Tibial nerve (tissue), 4 donors: ENCODE data around the gene RALGAPB.

Experiments used
- EP300 ChIP-seq, 2 donors: sonication (generic); formaldehyde crosslinking; IDR thresholded peaks; one replicate each; pipeline ENCODE4 v1.6.1; 2017; ENCODE audit warnings: antibody characterized with exemption in 2 of 2, mild to moderate bottlenecking in 1 of 2
- POLR2A ChIP-seq, 2 donors: fragments of 450-650 bp; IDR thresholded peaks; one replicate each; pipeline ENCODE4 v1.6.1; 2017; ENCODE audit warnings: antibody characterized with exemption in 2 of 2, mild to moderate bottlenecking in 2 of 2, moderate library complexity in 2 of 2
- TF ChIP-seq, protein P1 (sequence below), 5 experiments: fragments of 200-600 bp in 3 of 5; fragments of 450-650 bp in 2 of 5; sonication (generic) in 3 of 5; IDR thresholded peaks; one replicate each; pipeline ENCODE4 v1.5.1; 2016 to 2019; ENCODE audit warnings: antibody characterized with exemption in 5 of 5, mild to moderate bottlenecking in 3 of 5, moderate library complexity in 2 of 5

DNA sequence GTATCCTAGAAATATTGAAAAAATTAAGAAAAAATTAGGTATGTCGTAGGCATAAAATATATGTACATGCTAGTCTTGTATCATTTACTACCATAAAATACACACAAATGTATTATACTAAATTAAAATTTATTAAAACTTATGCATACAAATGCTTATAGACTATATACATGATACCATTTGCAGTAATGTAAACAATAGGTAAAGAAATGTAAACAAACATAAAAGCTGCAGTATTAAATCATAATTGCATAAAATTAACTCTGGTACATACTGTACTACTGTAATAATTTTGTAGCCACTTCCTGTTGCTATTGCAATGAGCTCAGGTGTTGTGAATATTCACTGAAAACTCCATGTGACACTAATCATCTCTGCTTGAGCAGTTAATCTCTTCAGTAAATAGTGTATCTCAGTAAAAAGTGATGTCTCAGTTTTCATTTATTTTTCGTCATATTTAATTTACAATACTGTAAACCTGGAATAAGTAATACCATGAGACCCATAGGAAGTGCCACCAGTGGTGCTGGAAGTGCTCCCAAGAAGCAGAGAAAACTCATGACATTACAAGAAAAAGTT, 29.3 kb downstream of the RALGAPB start:
- TF ChIP-seq POLR2A (IDR thresholded peaks at IDR 0.05) = no peak
- TF ChIP-seq, protein P1, sequence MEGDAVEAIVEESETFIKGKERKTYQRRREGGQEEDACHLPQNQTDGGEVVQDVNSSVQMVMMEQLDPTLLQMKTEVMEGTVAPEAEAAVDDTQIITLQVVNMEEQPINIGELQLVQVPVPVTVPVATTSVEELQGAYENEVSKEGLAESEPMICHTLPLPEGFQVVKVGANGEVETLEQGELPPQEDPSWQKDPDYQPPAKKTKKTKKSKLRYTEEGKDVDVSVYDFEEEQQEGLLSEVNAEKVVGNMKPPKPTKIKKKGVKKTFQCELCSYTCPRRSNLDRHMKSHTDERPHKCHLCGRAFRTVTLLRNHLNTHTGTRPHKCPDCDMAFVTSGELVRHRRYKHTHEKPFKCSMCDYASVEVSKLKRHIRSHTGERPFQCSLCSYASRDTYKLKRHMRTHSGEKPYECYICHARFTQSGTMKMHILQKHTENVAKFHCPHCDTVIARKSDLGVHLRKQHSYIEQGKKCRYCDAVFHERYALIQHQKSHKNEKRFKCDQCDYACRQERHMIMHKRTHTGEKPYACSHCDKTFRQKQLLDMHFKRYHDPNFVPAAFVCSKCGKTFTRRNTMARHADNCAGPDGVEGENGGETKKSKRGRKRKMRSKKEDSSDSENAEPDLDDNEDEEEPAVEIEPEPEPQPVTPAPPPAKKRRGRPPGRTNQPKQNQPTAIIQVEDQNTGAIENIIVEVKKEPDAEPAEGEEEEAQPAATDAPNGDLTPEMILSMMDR (IDR thresholded peaks at IDR 0.05) = no peak
- no peak for TF ChIP-seq EP300 (IDR thresholded peaks at IDR 0.05)
